K562 (cell line): ENCODE measurements around the gene KIF12. TPM values are rescaled to one million over a fixed set of nuclear protein-coding genes. Genes with fewer than 3 reads are reported as not detected.

Experiments
- ATAC-seq: fragments of 200-7000 bp; cut with Tn5 transposase; 3 replicates; pipeline ENCODE4 v1.9.1; 2020; ENCODE audit warnings: moderate library complexity
- BruUV-seq: library from RNA; stranded (reverse); fragments of 400-500 nt; replicated peaks from 2 replicates; lab custom pipeline; 2021; lab: Mats Ljungman, UMichigan
- CTCF ChIA-PET: fragments of 300-600 bp; formaldehyde crosslinking; extraction: SDS; loops from one replicate; lab custom pipeline; 2021; ENCODE audit warnings: low intra/inter-chr PET ratio; lab: Yijun Ruan, JAX
- POLR2A ChIA-PET: fragments of 300-600, 350-650 bp; sonication (Branson Sonifier 250); formaldehyde crosslinking; extraction: SDS; loops from one replicate; lab custom pipeline; 2021; ENCODE audit warnings: antibody characterized with exemption, inconsistent platforms; lab: Yijun Ruan, JAX
- DNase-seq, 4 experiments: peaks; one replicate each; pipeline versions ENCODE4 v3.0.0 to v3.0.0-alpha.2; 2011 to 2018; ENCODE audit warnings: low spot score in 3 of 4, mixed read lengths in 3 of 4; ENCODE audit errors: extremely low read depth in 1 of 4
- FAIRE-seq: peaks from 2 replicates; lab custom pipeline; 2011; peaks lifted over from hg19 to GRCh38; lab: Jason Lieb, UNC
- H2AFZ ChIP-seq: 2 replicates; pipeline ENCODE4 v1.6.0; 2011; ENCODE audit warnings: low read depth, low read length, control low read depth, inconsistent platforms
- H3K27ac ChIP-seq: fragments of 200-600 bp; 3 replicates; pipeline ENCODE4 v1.8.0; 2011; ENCODE audit warnings: low read depth, mild to moderate bottlenecking, control low read depth, inconsistent platforms, low read length, moderate library complexity, mixed read lengths; ENCODE audit errors: extremely low read depth
- H3K27me3 ChIP-seq, 2 experiments: fragments of 300-600 bp in 1 of 2; 2 replicates in 1 of 2; 3 replicates in 1 of 2; pipeline versions ENCODE4 v1.6.0 to v1.8.0; 2011; ENCODE audit warnings: inconsistent platforms in 2 of 2, low read length in 2 of 2, mild to moderate bottlenecking in 1 of 2, mixed read lengths in 1 of 2, moderate library complexity in 1 of 2; ENCODE audit not compliant: control insufficient read depth in 2 of 2, insufficient read depth in 2 of 2
- H3K36me3 ChIP-seq: fragments of 300-600 bp; 3 replicates; pipeline ENCODE4 v1.8.0; 2011; ENCODE audit warnings: mild to moderate bottlenecking, low read length, inconsistent platforms; ENCODE audit not compliant: control insufficient read depth, insufficient read depth
- H3K4me1 ChIP-seq, 2 experiments: fragments of 200-600 bp in 1 of 2; replicated peaks in 1 of 2; 2 replicates in 1 of 2; 3 replicates in 1 of 2; pipeline versions ENCODE4 v1.5.1 to v1.8.0; 2011; ENCODE audit warnings: inconsistent platforms in 2 of 2, low read length in 2 of 2, mild to moderate bottlenecking in 1 of 2, mixed read lengths in 1 of 2, moderate library complexity in 1 of 2; ENCODE audit not compliant: control insufficient read depth in 2 of 2, insufficient read depth in 2 of 2
- H3K4me2 ChIP-seq: 2 replicates; pipeline ENCODE4 v1.6.1; 2011; ENCODE audit warnings: low read length, control low read depth, inconsistent platforms, mixed read lengths; ENCODE audit not compliant: insufficient read depth
- H3K4me3 ChIP-seq: fragments of 200-600 bp; sonication (generic), shearing (Covaris generic); 2 replicates; pipeline ENCODE4 v1.5.1; 2016; ENCODE audit warnings: control low read depth, inconsistent platforms
- H3K79me2 ChIP-seq: fragments of 200-600 bp; 3 replicates; pipeline ENCODE4 v1.8.0; 2011; ENCODE audit warnings: low read length, inconsistent platforms; ENCODE audit not compliant: control insufficient read depth, insufficient read depth
- H3K9ac ChIP-seq, 2 experiments: 2 replicates each; pipeline versions ENCODE4 v1.6.0 to v1.6.1; 2011; ENCODE audit warnings: low read depth in 2 of 2, low read length in 2 of 2, control low read depth in 1 of 2, inconsistent platforms in 1 of 2, mild to moderate bottlenecking in 1 of 2, mixed read lengths in 1 of 2; ENCODE audit not compliant: insufficient read depth in 1 of 2
- H3K9me1 ChIP-seq: one replicate; pipeline ENCODE4 v1.6.0; 2011; ENCODE audit warnings: inconsistent platforms, mild to moderate bottlenecking, low read length, moderate library complexity; ENCODE audit not compliant: control insufficient read depth, insufficient read depth
- H3K9me3 ChIP-seq: replicated peaks from 2 replicates; pipeline ENCODE4 v1.5.1; 2011; ENCODE audit warnings: low read depth, low read length, inconsistent platforms; ENCODE audit not compliant: control insufficient read depth, insufficient read depth
- H4K20me1 ChIP-seq: replicated peaks from 2 replicates; pipeline ENCODE4 v1.6.1; 2011; ENCODE audit warnings: low read length, inconsistent platforms, mixed read lengths; ENCODE audit not compliant: control insufficient read depth, insufficient read depth
- CAMTA2 ChIP-seq: fragments of 250-450 bp; sonication (Bioruptor Pico); conservative IDR thresholded peaks from 2 replicates; pipeline ENCODE4 v1.5.1; 2022
- MIER1 ChIP-seq: fragments of 450-650 bp; IDR thresholded peaks from 2 replicates; pipeline ENCODE4 v1.6.1; 2016; ENCODE audit warnings: antibody characterized with exemption, mild to moderate bottlenecking, low read depth
- RBM14 ChIP-seq: fragments of 200-400 bp; formaldehyde crosslinking; IDR thresholded peaks from 2 replicates; pipeline ENCODE4 v1.6.1; 2018; ENCODE audit warnings: low read depth, mild to moderate bottlenecking, low read length, moderate library complexity, borderline replicate concordance; ENCODE audit not compliant: insufficient read depth
- ZNF445 ChIP-seq: fragments of 250-450 bp; sonication (Bioruptor Pico); IDR thresholded peaks from 2 replicates; pipeline ENCODE4 v1.4.0; 2020; ENCODE audit warnings: low read depth, mild to moderate bottlenecking, moderate library complexity
- ZNF551 ChIP-seq: fragments of 250-450 bp; sonication (Bioruptor Pico); IDR thresholded peaks from 2 replicates; pipeline ENCODE4 v1.5.0; 2021; ENCODE audit warnings: mild to moderate bottlenecking, moderate library complexity
- WGBS: fragments of 100-300 bp; shearing (Covaris generic); methylation state at CpG from one replicate; pipeline ENCODE4 v1.1.6; 2016; ENCODE audit warnings: low coverage, mixed read lengths; ENCODE audit not compliant: insufficient coverage; ENCODE audit errors: missing lambda C conversion rate; 5-methylcytosine and 5-hydroxymethylcytosine counted together
- in situ Hi-C: fragments of 300-500 bp; cut with MboI; formaldehyde crosslinking; loops from 4 replicates; pipeline ENCODE4 v1.15.0; 2018; ENCODE audit warnings: inconsistent platforms, mixed read lengths
- intact Hi-C: fragments of 100-400 bp; cut with micrococcal nuclease; formaldehyde crosslinking; loops from 2 replicates; pipeline ENCODE4 v1.14.2; 2022
- polyA plus RNA-seq, 8 experiments: library from polyadenylated mRNA; depleted of rRNA in 4 of 8; stranded (reverse) in 5 of 8; unstranded in 3 of 8; fragments of >200 nt; fragmentation: Nextera tagmentation in 2 of 8; fragmentation: Illumina TruSeq in 1 of 8; extraction: Ambion mirVana in 2 of 8; extraction: Trizol in 1 of 8; gene quantifications; 2 replicates each; pipeline versions ENCODE4 v1.2.1 to v1.2.3, GENCODE V29; 2011 to 2014; ENCODE audit warnings: inconsistent platforms in 1 of 8, missing spikeins in 1 of 8
- total RNA-seq, 7 experiments: library from RNA; depleted of rRNA in 6 of 7; stranded (reverse); fragments of >200 nt in 6 of 7; fragmentation: Illumina TruSeq in 2 of 7; extraction: Trizol in 2 of 7; gene quantifications; 2 replicates each; pipeline versions ENCODE4 v1.2.1 to v1.2.3, GENCODE V29; 2011 to 2021; ENCODE audit warnings: low replicate concordance in 1 of 7
- TF ChIP-seq, protein P1 (sequence below): fragments of 250-450 bp; sonication (Bioruptor Pico); IDR thresholded peaks from 2 replicates; pipeline ENCODE4 v1.5.0; 2021; ENCODE audit warnings: mild to moderate bottlenecking, borderline replicate concordance
- TF ChIP-seq, protein P2 (sequence below): fragments of 250-450 bp; sonication (Bioruptor Pico); IDR thresholded peaks from 2 replicates; pipeline ENCODE4 v1.6.1; 2021; ENCODE audit warnings: mild to moderate bottlenecking
- TF ChIP-seq, protein P3 (sequence below): fragments of 450-650 bp; IDR thresholded peaks from 2 replicates; pipeline ENCODE4 v1.6.1; 2016; ENCODE audit warnings: antibody characterized with exemption

The KIF12 gene
- total and polyA plus RNA-seq, 9 of the 15 experiments (the other 6 are each of a cell fraction or from before 2014, with no cell fraction given), result not detected

- POLR2A ChIA-PET, result no interaction called here
- no peaks in the 10 kb centered on the region for H3K9me3 ChIP-seq
- intact Hi-C loops, result no loop called here
- H3K79me2 ChIP-seq, result no peaks in the 10 kb centered on the region
- WGBS, result 0% methylated on average over 2 of the region's 2 CpGs
- no peak overlapping the region for H3K9ac ChIP-seq
- no peaks in the 10 kb centered on the region for H3K9me1 ChIP-seq
- in situ Hi-C loops, result no loop called here
- CTCF ChIA-PET, result interaction anchor here (0.7 kb wide), 1 partner anchor 1494 kb away, joined by 3 read pairs; no protein-coding TSS in a partner anchor
- H3K4me1 ChIP-seq, result peaks cover 0 to 4% of the 10 kb centered on the region in 2 experiments; a peak in 1 of 5 replicates
- H4K20me1 ChIP-seq, result peaks cover 10% of the 10 kb centered on the region; the same call in 1 of the 2 replicates
- no peak overlapping the region for H2AFZ ChIP-seq
- H3K4me3 ChIP-seq, result no peak overlapping the region
- no peak for FAIRE-seq
- no peaks in the 10 kb centered on the region for H3K36me3 ChIP-seq
- no TSS peak for BruUV-seq
- H3K27ac ChIP-seq, result no peak overlapping the region
- no peak for DNase-seq
- peaks cover 0 to 23% of the 10 kb centered on the region in 2 experiments; a peak in 3 of 5 replicates for H3K27me3 ChIP-seq
- no peak overlapping the region for H3K4me2 ChIP-seq
- TF ChIP-seq, protein P1, sequence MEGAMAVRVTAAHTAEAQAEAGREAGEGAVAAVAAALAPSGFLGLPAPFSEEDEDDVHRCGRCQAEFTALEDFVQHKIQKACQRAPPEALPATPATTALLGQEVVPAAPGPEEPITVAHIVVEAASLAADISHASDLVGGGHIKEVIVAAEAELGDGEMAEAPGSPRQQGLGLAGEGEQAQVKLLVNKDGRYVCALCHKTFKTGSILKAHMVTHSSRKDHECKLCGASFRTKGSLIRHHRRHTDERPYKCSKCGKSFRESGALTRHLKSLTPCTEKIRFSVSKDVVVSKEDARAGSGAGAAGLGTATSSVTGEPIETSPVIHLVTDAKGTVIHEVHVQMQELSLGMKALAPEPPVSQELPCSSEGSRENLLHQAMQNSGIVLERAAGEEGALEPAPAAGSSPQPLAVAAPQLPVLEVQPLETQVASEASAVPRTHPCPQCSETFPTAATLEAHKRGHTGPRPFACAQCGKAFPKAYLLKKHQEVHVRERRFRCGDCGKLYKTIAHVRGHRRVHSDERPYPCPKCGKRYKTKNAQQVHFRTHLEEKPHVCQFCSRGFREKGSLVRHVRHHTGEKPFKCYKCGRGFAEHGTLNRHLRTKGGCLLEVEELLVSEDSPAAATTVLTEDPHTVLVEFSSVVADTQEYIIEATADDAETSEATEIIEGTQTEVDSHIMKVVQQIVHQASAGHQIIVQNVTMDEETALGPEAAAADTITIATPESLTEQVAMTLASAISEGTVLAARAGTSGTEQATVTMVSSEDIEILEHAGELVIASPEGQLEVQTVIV (CRISPR knock-in tag), result no peak
- TF ChIP-seq ZNF551 (CRISPR knock-in tag) (no peak), RBM14 (no peak), ZNF445 (CRISPR knock-in tag) (no peak), CAMTA2 (no peak), MIER1 (no peak)
- TF ChIP-seq, protein P2, sequence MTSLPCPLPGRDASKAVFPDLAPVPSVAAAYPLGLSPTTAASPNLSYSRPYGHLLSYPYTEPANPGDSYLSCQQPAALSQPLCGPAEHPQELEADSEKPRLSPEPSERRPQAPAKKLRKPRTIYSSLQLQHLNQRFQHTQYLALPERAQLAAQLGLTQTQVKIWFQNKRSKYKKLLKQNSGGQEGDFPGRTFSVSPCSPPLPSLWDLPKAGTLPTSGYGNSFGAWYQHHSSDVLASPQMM (CRISPR knock-in tag), result no peak
- TF ChIP-seq, protein P3, sequence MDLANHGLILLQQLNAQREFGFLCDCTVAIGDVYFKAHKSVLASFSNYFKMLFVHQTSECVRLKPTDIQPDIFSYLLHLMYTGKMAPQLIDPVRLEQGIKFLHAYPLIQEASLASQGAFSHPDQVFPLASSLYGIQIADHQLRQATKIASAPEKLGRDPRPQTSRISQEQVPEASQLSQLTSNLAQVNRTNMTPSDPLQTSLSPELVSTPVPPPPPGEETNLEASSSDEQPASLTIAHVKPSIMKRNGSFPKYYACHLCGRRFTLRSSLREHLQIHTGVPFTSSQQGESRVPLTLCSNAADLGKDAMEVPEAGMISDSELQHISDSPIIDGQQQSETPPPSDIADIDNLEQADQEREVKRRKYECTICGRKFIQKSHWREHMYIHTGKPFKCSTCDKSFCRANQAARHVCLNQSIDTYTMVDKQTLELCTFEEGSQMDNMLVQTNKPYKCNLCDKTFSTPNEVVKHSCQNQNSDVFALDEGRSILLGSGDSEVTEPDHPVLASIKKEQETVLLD, result no peak
- TF ChIP-seq, all 486 proteins: peak for 0
- no peak for ATAC-seq
Observed at GRCh38 chr9:114110180-114110579, 11.1 kb upstream of the KIF12 start.
